Measurements from ENCODE around the gene LEAP2.

Gene LEAP2

GRCh38 chr5:132884548-132884947, 11.1 kb downstream of the LEAP2 start:
- no peak for DNase-seq (ENCODE audit: extremely low read depth, low read depth)
- no peak for TF ChIP-seq CTCF (IDR thresholded peaks at IDR 0.05; ENCODE audit: low read depth, low read length)

GRCh38 chr5:132886064-132886823, 12.8 kb downstream of the LEAP2 start:
- DNase-seq (ENCODE audit: extremely low read depth, low read depth): no peak
- no peak for TF ChIP-seq CTCF (IDR thresholded peaks at IDR 0.05; ENCODE audit: low read depth, low read length)

GRCh38 chr5:132887283-132887682, 13.8 kb downstream of the LEAP2 start:
- no peak for TF ChIP-seq CTCF (IDR thresholded peaks at IDR 0.05; ENCODE audit: low read depth, low read length)
- no peak for DNase-seq (ENCODE audit: extremely low read depth, low read depth)

GRCh38 chr5:132889501-132889900, 16.0 kb downstream of the LEAP2 start:
- no peak for DNase-seq (ENCODE audit: extremely low read depth, low read depth)
- TF ChIP-seq CTCF (IDR thresholded peaks at IDR 0.05; ENCODE audit: low read depth, low read length): no peak

- no peak for DNase-seq (ENCODE audit: extremely low read depth, low read depth)
- no peak for TF ChIP-seq CTCF (IDR thresholded peaks at IDR 0.05; ENCODE audit: low read depth, low read length)
Measured at GRCh38 chr5:132890817-132891216, 17.3 kb downstream of the LEAP2 start.

- no peak for TF ChIP-seq CTCF (IDR thresholded peaks at IDR 0.05; ENCODE audit: low read depth, low read length)
- no peak for DNase-seq (ENCODE audit: extremely low read depth, low read depth)
Measured at GRCh38 chr5:132895719-132896305, 22.3 kb downstream of the LEAP2 start.

- no peak for DNase-seq (ENCODE audit: extremely low read depth, low read depth)
- no peak for TF ChIP-seq CTCF (IDR thresholded peaks at IDR 0.05; ENCODE audit: low read depth, low read length)
Measured at GRCh38 chr5:132896685-132897084, 23.2 kb downstream of the LEAP2 start.
